ENCODE data around the gene SH2D1B.

SH2D1B gene

DNA sequence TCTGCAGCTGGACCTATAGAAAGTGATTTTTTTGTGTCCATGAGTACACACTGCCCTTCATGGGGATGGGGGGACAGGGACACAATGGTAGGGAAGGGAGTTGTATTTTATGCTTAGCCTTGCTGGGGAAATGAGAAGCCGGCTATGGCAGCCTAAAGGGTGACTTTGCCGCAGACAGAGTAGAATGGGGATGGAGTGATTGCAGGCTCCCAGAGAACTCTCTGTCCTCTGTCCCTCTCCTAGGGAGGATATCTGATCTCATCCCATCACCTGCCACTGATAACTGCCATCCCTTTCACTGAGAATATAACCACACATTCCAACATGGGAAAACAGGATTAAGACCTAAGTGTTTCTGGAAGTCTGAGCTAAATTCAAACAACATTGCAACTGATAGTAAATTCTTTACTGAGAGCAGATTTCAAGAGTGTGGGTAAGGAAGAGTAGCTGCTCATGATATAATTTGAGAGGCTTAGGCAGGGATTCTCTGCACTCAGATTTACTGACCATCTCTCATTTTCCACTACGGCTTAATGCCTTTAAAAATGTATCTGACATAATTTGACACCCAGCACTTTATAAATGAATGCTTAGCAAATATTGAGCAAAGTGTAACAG is 13.9 kb downstream of the SH2D1B start:
- Histone ChIP-seq H3K79me2 (ENCODE audit: insufficient read depth, low read length) (no peaks in the 10 kb centered on the region), H3K9me3 (ENCODE audit: low read length) (no peaks in the 10 kb centered on the region), H3F3A (ENCODE audit: insufficient read depth, low read length) (no peaks in the 10 kb centered on the region), H3K9ac (ENCODE audit: low read length) (no peak overlapping the region), H4K20me1 (ENCODE audit: insufficient read depth, low read length) (no peaks in the 10 kb centered on the region), H3K27ac (ENCODE audit: low read depth, low read length, poor library complexity, severe bottlenecking) (no peak overlapping the region), H3K36me3 (ENCODE audit: insufficient read depth, low read length) (no peaks in the 10 kb centered on the region), H3K9me2 (ENCODE audit: low read depth, low read length) (no peaks in the 10 kb centered on the region), H2AFZ (ENCODE audit: low read length) (no peak overlapping the region), H3K4me1 (ENCODE audit: insufficient read depth, low read length, severe bottlenecking) (no peaks in the 10 kb centered on the region), H3K27me3 (ENCODE audit: insufficient read depth, low read length) (no peaks in the 10 kb centered on the region), H3K4me3 (ENCODE audit: low read depth, low read length, poor library complexity, severe bottlenecking) (no peak overlapping the region), H3K4me2 (ENCODE audit: low read length) (no peak overlapping the region)
- TF ChIP-seq, protein P1, sequence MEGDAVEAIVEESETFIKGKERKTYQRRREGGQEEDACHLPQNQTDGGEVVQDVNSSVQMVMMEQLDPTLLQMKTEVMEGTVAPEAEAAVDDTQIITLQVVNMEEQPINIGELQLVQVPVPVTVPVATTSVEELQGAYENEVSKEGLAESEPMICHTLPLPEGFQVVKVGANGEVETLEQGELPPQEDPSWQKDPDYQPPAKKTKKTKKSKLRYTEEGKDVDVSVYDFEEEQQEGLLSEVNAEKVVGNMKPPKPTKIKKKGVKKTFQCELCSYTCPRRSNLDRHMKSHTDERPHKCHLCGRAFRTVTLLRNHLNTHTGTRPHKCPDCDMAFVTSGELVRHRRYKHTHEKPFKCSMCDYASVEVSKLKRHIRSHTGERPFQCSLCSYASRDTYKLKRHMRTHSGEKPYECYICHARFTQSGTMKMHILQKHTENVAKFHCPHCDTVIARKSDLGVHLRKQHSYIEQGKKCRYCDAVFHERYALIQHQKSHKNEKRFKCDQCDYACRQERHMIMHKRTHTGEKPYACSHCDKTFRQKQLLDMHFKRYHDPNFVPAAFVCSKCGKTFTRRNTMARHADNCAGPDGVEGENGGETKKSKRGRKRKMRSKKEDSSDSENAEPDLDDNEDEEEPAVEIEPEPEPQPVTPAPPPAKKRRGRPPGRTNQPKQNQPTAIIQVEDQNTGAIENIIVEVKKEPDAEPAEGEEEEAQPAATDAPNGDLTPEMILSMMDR (IDR thresholded peaks at IDR 0.05; ENCODE audit: low read length), result no peak
- no peak for TF ChIP-seq EZH2 (IDR thresholded peaks at IDR 0.05; ENCODE audit: borderline replicate concordance, low read length)

DNA sequence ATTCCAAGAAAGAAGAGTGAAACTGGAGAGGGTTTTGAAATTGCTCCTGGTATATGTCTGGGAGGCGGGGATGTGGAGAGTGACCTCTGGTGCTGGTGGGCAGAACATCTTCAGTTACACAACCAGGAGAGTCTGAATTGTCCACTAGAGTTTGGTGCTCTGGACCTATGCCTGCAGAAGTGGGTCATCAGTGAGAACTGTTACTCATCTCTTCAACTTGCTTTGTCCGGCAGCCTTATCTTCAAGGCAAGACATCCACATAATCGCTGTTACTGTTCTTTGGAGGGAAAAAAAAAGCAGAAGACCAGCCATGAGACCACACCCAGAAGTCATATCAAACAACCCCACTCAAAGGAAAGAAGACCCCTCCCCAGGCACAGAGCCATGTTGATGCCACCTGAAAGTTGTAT is 14.9 kb downstream of the SH2D1B start:
- Histone ChIP-seq H3K4me1 (ENCODE audit: insufficient read depth, low read length, severe bottlenecking) (no peaks in the 10 kb centered on the region), H3K36me3 (ENCODE audit: insufficient read depth, low read length) (no peaks in the 10 kb centered on the region), H3K9me2 (ENCODE audit: low read depth, low read length) (no peaks in the 10 kb centered on the region), H3F3A (ENCODE audit: insufficient read depth, low read length) (no peaks in the 10 kb centered on the region; the same call in 1 of the 2 replicates), H3K9me3 (ENCODE audit: low read length) (no peaks in the 10 kb centered on the region), H3K79me2 (ENCODE audit: insufficient read depth, low read length) (no peaks in the 10 kb centered on the region), H3K4me2 (ENCODE audit: low read length) (no peak overlapping the region), H3K9ac (ENCODE audit: low read length) (no peak overlapping the region), H3K27me3 (ENCODE audit: insufficient read depth, low read length) (no peaks in the 10 kb centered on the region), H4K20me1 (ENCODE audit: insufficient read depth, low read length) (no peaks in the 10 kb centered on the region), H3K27ac (ENCODE audit: low read depth, low read length, poor library complexity, severe bottlenecking) (no peak overlapping the region), H3K4me3 (ENCODE audit: low read depth, low read length, poor library complexity, severe bottlenecking) (no peak overlapping the region), H2AFZ (ENCODE audit: low read length) (no peak overlapping the region)
- no peak for TF ChIP-seq EZH2 (IDR thresholded peaks at IDR 0.05; ENCODE audit: borderline replicate concordance, low read length)
- TF ChIP-seq, protein P1 (IDR thresholded peaks at IDR 0.05; ENCODE audit: low read length), result no peak

DNA sequence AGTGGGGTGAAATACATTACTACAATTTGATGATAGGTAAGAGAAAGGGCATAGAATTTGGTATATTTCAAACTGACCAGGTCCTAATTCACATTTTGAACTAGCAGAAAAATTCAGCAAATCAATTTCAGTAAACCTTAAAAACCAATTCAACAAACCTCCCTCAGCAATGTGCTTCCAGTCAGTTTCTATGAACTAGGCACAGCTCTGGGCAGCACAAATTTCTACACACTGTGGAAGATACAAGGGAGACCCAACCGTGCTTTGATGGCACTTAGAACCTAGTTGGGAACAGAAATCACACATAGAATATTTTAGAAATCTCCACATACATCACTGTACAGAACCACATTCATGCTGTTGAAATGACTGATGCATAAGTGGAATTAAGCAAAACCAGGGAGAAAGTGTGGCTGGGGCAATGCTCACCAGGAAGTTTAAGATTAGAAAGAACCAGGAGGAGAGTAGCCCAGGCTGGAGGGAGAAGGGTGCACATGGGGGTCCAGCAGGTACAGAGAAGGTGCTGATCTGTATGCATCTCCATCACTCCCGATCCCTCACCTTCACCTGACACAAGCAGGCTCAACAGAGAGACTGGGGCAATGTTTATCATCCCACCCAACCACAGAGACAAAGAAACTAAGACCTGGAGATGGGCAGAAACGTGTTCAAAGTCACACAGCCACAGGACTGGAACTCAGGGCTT is 15.6 kb downstream of the SH2D1B start:
- Histone ChIP-seq H3K79me2 (ENCODE audit: insufficient read depth, low read length) (no peaks in the 10 kb centered on the region), H3K9ac (ENCODE audit: low read length) (no peak overlapping the region), H4K20me1 (ENCODE audit: insufficient read depth, low read length) (no peaks in the 10 kb centered on the region), H3K27ac (ENCODE audit: low read depth, low read length, poor library complexity, severe bottlenecking) (no peak overlapping the region), H3K4me1 (ENCODE audit: insufficient read depth, low read length, severe bottlenecking) (no peaks in the 10 kb centered on the region), H3K36me3 (ENCODE audit: insufficient read depth, low read length) (no peaks in the 10 kb centered on the region), H3K4me3 (ENCODE audit: low read depth, low read length, poor library complexity, severe bottlenecking) (no peak overlapping the region), H3F3A (ENCODE audit: insufficient read depth, low read length) (no peaks in the 10 kb centered on the region; the same call in 1 of the 2 replicates), H2AFZ (ENCODE audit: low read length) (no peak overlapping the region), H3K4me2 (ENCODE audit: low read length) (no peak overlapping the region), H3K9me2 (ENCODE audit: low read depth, low read length) (no peaks in the 10 kb centered on the region), H3K9me3 (ENCODE audit: low read length) (no peaks in the 10 kb centered on the region), H3K27me3 (ENCODE audit: insufficient read depth, low read length) (no peaks in the 10 kb centered on the region)
- TF ChIP-seq, protein P1 (IDR thresholded peaks at IDR 0.05; ENCODE audit: low read length), result no peak
- no peak for TF ChIP-seq EZH2 (IDR thresholded peaks at IDR 0.05; ENCODE audit: borderline replicate concordance, low read length)

Measured in OCI-LY1 (cell line).